T-helper 1 cell treated with Interleukin-12 subunit alpha and Interleukin-12 subunit beta and Interleukin-4 antibody, amounts not matched to agents 30 μg/mL and 1 μg/mL, for 36 hours (primary cell): Measurements from ENCODE around the gene EDEM3.

Experiments
- H3K27ac Mint-ChIP-seq: one replicate; pipeline ENCODE4 v1.8.0; 2021; ENCODE audit warnings: mild to moderate bottlenecking, mixed read lengths
- H3K27me3 Mint-ChIP-seq: one replicate; pipeline ENCODE4 v1.8.0; 2021; ENCODE audit warnings: low read depth, mixed read lengths
- H3K36me3 Mint-ChIP-seq: one replicate; pipeline ENCODE4 v1.8.0; 2021; ENCODE audit warnings: low read depth, mixed read lengths
- H3K4me1 Mint-ChIP-seq: one replicate; pipeline ENCODE4 v1.8.0; 2021; ENCODE audit warnings: low read depth, mixed read lengths
- H3K4me3 Mint-ChIP-seq: one replicate; pipeline ENCODE4 v1.8.0; 2021; ENCODE audit warnings: mild to moderate bottlenecking, moderate library complexity, mixed read lengths
- H3K9me3 Mint-ChIP-seq: one replicate; pipeline ENCODE4 v1.8.0; 2021; ENCODE audit warnings: mixed read lengths

The EDEM3 gene

DNA sequence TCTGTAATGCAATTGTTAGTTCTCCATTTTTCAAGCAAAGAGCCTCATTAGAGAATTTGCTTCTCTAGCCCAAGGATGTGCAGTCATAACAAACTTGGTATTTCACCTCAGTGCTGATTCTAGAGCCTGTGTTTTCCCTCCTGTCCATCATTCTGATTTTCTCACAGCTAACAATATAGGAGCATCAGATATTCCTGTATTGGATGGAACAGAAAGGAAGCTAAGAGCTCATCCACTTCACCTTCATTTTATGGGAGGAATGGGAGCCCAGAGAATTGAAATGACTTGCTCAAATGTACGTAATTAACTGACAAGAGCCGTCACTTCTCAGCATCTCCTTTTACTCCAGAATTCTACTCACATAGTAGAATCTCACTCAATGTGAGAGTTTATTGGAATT, 96.6 kb downstream of the EDEM3 start:
- peaks cover 8% of the 10 kb centered on the region for H3K27me3 Mint-ChIP-seq
- no peaks in the 10 kb centered on the region for H3K9me3 Mint-ChIP-seq
- no peak overlapping the region for H3K27ac Mint-ChIP-seq
- H3K4me3 Mint-ChIP-seq = no peak overlapping the region
- peaks cover 2% of the 10 kb centered on the region for H3K4me1 Mint-ChIP-seq
- no peaks in the 10 kb centered on the region for H3K36me3 Mint-ChIP-seq

DNA sequence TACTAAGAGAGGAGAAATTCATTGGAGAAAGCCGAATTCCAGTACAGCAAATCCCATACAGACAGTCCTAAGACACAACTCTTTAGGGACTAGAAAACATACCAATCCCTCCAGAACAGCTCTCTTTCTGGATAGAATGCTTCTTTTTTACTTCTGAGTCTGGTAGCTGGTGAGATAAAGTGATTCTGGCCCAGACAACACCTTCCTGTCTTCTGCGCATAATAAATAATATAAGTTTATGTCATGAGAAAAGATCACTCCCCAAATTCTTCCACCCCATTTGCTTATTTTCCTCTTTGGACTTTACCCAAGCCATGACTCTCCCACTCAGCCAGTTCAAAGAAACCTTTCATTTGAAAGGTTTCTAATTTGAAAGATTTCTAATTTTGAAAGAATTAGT, 98.4 kb downstream of the EDEM3 start:
- Mint-ChIP-seq H3K27me3 (peaks cover 4% of the 10 kb centered on the region), H3K36me3 (no peaks in the 10 kb centered on the region), H3K4me1 (no peaks in the 10 kb centered on the region), H3K27ac (no peak overlapping the region), H3K4me3 (no peak overlapping the region), H3K9me3 (peaks cover 5% of the 10 kb centered on the region)

DNA sequence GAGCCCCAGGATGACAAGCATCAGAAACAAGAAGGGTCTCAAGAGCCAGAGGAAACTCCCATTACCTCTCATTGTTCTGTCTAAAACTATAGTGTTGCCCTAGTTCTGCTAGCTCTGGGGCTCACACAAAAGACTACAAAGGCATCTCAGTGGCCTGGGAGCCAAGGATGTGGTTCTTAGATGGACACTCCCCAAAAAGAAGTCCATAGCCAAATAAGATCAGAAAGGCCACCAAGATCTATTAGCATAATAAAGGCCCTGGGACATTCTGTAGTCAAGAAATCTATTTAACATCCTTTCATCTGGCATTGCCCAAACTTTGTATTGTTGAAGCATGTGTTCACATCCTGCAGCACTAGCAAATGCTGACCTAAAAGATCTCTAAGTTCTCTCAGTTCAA, 99.5 kb downstream of the EDEM3 start:
- no peaks in the 10 kb centered on the region for H3K4me1 Mint-ChIP-seq
- H3K9me3 Mint-ChIP-seq = peaks cover 5% of the 10 kb centered on the region
- peaks cover 6% of the 10 kb centered on the region for H3K27me3 Mint-ChIP-seq
- no peaks in the 10 kb centered on the region for H3K36me3 Mint-ChIP-seq
- no peak overlapping the region for H3K4me3 Mint-ChIP-seq
- H3K27ac Mint-ChIP-seq = no peak overlapping the region

DNA sequence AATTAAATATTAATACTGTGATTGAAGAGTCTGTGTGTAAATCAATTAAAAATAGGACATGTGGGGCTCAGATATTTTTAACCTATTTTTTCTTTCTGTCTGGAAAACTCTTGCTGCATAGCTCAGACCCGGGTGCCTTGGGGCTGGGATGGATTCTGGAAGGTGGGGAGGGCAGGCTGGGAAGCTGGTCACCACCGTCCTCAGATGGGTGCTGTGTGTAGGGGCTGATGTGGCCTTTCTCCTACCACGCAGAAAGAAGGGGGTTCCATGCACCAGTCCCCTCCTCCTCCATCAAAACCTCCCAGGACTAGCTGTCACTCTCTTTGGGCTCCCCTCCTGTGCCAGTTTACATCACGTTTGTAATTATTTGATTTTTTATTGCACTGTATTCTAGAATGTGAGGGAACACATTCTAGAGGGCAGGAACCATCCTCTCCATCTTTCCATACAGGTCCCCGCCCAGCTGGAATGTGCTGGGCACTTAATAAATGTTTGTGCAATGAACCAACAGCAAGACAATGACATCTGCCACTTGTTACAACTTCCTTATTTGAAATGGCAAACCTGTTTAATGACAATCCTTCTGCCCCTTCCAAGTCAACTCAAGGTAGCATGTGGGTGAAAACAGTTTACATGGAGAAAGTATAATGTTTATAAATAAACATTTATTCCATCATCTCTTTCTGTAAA, 104.3 kb downstream of the EDEM3 start:
- no peaks in the 10 kb centered on the region for H3K4me1 Mint-ChIP-seq
- H3K27me3 Mint-ChIP-seq = peaks cover 3% of the 10 kb centered on the region

DNA sequence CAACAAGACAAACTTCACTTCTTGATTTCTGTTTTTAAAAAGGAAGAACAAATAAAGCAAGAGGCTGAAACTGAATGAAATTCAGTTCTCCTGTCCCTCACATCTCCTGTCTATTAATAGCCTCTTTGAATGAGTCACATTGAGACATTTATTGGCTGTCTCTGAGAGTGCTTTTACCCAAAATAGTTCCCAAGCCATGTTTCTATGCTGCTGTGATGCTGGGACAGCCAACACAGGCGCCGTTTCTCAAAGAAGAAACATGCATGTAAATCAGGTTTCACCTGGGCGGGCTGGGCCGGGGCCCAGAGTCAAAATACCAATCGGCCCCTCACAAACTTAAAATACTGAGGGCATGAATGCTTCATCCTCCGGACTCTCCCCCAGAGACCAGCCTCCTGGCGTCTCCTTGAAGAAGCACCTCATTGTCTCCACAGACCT, 105.2 kb downstream of the EDEM3 start:
- no peak overlapping the region for H3K27ac Mint-ChIP-seq
- H3K27me3 Mint-ChIP-seq = peaks cover 3% of the 10 kb centered on the region
- peaks cover 5% of the 10 kb centered on the region for H3K9me3 Mint-ChIP-seq

More for the DNA sequence above, 104.3 kb downstream of the EDEM3 start:
- H3K27ac Mint-ChIP-seq = no peak overlapping the region
- no peak overlapping the region for H3K4me3 Mint-ChIP-seq
- peaks cover 5% of the 10 kb centered on the region for H3K9me3 Mint-ChIP-seq
- H3K36me3 Mint-ChIP-seq = no peaks in the 10 kb centered on the region

DNA sequence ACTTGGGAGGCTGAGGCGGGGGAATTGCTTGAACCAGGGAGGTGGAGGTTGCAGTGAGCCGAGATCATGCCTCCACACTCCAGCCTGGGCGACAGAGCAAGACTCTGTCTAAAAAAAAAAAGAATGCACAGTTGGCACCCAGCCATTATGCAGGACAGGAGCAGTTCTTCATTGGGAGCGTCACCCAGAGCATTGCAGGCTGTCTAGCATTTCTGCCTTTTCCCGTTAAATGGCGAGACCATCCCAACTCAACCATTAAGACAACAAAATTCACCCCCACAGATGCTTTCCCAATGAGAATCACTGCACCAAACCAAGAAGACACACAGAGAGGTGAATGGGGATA, 105.8 kb downstream of the EDEM3 start:
- no peaks in the 10 kb centered on the region for H3K36me3 Mint-ChIP-seq
- H3K27ac Mint-ChIP-seq = no peak overlapping the region
- H3K4me1 Mint-ChIP-seq = no peaks in the 10 kb centered on the region
- H3K27me3 Mint-ChIP-seq = peaks cover 3% of the 10 kb centered on the region
- H3K4me3 Mint-ChIP-seq = no peak overlapping the region
- H3K9me3 Mint-ChIP-seq = peaks cover 5% of the 10 kb centered on the region

More for the DNA sequence above, 105.2 kb downstream of the EDEM3 start:
- Mint-ChIP-seq H3K4me3 (no peak overlapping the region), H3K4me1 (no peaks in the 10 kb centered on the region), H3K36me3 (no peaks in the 10 kb centered on the region)

DNA sequence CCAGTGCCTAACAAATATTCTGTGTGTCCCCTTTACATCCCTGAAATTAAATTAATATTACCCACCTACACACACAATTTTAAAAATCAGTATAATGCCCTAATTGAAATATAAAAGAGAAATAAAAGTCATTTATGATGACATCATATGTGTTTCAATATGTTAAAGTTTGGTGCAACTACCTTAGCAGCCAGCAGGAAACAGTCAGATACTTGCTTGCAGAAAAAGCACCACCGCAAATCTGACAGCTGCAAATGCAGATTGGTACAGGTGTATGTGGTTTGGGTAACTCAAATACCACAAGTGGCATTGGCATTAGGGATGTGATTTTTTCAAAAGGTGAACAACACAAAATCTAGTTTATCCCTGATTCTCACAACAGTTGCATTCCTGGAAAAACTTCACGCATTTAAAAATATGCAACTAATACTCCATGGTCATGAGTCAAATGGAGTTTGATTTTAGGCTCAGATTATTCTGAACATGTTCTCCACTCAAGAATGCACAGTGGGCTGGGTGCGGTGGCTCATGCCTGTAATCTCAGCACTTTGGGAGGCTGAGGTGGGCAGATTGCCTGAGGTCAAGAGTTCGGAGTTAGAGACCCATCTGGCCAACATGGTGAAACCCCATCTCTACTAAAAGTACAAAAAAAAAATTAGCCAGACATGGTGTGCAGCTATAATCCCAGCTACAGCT, 106.3 kb downstream of the EDEM3 start:
- no peaks in the 10 kb centered on the region for H3K4me1 Mint-ChIP-seq
- no peaks in the 10 kb centered on the region for H3K36me3 Mint-ChIP-seq
- H3K4me3 Mint-ChIP-seq = no peak overlapping the region
- no peak overlapping the region for H3K27ac Mint-ChIP-seq
- H3K27me3 Mint-ChIP-seq = peaks cover 3% of the 10 kb centered on the region
- H3K9me3 Mint-ChIP-seq = peaks cover 5% of the 10 kb centered on the region

DNA sequence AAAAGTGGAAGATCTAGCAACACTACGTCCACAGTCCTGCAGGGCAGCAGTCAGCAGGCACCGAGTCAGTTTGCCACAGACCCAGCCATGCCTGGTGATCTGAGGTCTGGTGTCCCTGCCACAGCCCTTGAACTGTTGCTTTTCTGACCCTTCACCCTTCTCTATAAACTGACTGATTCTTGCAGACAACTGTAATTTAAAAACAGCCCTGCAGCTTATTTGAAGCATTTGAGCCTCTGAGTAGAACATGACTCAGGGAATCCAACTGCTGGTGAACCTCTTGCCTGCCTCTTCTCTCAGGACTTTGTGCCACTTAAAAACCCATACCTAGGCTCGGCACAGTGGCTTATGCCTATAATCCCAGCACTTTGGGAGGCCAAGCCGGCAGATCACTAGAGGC, 107.2 kb downstream of the EDEM3 start:
- Mint-ChIP-seq H3K27ac (no peak overlapping the region), H3K4me1 (no peaks in the 10 kb centered on the region), H3K9me3 (peaks cover 5% of the 10 kb centered on the region), H3K36me3 (no peaks in the 10 kb centered on the region), H3K4me3 (no peak overlapping the region), H3K27me3 (peaks cover 3% of the 10 kb centered on the region)

DNA sequence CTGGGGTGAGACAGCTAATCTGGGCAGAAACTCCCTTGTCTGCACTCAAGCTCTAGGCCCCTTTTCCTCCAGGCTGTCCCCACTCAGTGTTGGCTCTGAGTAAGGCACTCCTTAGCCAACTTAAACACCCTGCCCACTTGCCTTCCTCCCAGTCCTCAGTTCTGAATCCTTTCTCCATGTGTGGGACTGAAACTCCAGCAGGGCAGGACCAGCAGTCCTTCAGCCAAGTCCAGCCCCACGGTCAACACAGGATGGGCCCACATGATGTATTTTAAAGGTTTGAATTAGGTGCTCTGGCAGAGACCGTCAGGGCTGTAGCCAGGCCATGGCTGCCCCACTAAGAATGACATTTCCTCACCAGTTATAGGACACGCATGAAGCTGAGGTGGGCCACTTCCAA, 107.8 kb downstream of the EDEM3 start:
- H3K27me3 Mint-ChIP-seq = peaks cover 3% of the 10 kb centered on the region
- no peak overlapping the region for H3K27ac Mint-ChIP-seq
- no peaks in the 10 kb centered on the region for H3K4me1 Mint-ChIP-seq
- H3K4me3 Mint-ChIP-seq = no peak overlapping the region
- H3K36me3 Mint-ChIP-seq = no peaks in the 10 kb centered on the region
- H3K9me3 Mint-ChIP-seq = peaks cover 5% of the 10 kb centered on the region

DNA sequence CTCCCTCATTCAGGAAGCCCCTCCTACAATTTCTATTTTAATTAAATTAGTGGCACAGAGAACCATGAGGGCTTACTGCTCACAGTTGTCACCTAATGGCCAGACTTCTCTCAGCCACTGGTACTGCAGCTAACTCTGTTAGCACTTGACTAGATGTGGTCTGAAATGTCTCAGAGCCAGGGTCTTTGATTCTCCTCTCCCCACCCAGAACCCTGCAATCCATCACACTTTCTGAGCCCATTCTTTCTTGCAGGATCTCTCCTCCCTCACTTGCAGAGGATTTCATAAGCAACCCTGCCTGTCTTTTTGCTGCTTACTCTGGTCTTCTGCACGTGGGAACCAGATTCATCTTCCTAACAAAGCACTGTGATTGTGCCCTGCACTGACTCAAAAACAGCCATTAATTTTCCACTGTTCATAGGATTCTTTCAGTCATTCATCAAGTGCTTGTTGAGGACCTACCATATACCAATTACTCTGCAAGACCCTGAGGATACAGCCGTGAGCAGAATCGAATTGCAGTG, 108.4 kb downstream of the EDEM3 start:
- Mint-ChIP-seq H3K27me3 (peaks cover 3% of the 10 kb centered on the region), H3K4me3 (no peak overlapping the region), H3K27ac (no peak overlapping the region), H3K4me1 (no peaks in the 10 kb centered on the region), H3K36me3 (no peaks in the 10 kb centered on the region), H3K9me3 (no peaks in the 10 kb centered on the region)

DNA sequence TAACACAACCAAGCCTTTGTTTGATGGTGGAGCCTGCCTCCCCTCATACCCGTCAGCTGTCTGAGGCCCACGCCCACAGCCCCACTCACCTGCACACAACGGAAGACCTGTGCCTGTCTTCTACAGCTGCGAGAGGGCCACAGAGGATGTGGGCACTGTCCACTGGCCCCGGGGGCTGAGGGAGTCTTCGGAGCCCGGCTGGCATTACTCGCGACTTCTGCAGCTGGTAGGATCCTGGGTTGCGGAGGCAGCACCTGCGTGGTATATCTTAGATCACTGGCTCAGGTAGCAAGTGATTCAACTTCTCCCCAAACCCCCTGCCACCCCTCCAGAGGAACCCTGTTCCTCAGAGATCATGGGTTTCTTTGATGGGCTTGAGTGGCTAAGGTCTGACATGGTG, 109.9 kb downstream of the EDEM3 start:
- Mint-ChIP-seq H3K4me3 (no peak overlapping the region), H3K27me3 (no peaks in the 10 kb centered on the region), H3K27ac (no peak overlapping the region), H3K9me3 (no peaks in the 10 kb centered on the region), H3K36me3 (no peaks in the 10 kb centered on the region), H3K4me1 (no peaks in the 10 kb centered on the region)

DNA sequence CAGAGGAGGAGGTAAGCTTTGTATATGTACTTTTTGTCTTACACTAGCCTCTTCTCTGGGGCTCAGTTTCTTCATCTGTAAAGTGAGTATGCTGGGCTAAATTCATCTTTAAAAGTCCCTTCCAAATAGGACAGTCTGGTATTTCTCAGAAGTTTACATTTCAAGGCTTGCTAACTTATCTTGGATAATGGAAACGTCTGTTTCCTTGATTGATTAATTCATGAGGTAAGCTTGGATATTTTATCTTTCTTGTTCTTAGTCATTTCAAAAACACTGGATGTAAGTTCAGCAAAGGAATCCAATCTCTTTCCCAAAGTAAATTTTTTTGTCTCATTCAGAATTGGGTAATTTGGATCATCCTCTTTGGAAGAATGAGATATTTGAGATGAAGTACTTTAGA, 111.0 kb downstream of the EDEM3 start:
- H3K36me3 Mint-ChIP-seq = no peaks in the 10 kb centered on the region
- H3K27me3 Mint-ChIP-seq = no peaks in the 10 kb centered on the region
- no peaks in the 10 kb centered on the region for H3K4me1 Mint-ChIP-seq
- H3K27ac Mint-ChIP-seq = no peak overlapping the region
- H3K4me3 Mint-ChIP-seq = no peak overlapping the region
- H3K9me3 Mint-ChIP-seq = no peaks in the 10 kb centered on the region

DNA sequence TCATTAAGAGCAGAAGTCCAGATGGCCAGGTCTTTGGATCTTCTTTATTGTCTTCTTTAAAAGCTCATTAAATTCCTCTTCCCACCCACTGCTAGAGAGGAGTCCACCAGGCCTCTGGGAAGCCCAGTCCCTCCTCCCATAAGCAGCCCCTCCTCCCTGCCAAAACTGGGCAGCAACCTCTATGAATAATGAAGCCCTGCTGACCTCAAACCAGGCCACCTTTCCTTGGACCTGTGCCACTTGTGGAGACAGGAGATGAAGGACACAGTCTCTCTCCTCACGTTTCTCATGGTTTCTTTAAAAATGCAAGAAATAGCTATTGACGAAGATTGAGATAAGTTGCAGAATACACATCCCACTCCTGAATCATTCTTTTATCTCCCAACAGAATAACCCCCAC, 112.8 kb downstream of the EDEM3 start:
- Mint-ChIP-seq H3K27me3 (no peaks in the 10 kb centered on the region), H3K4me1 (no peaks in the 10 kb centered on the region), H3K4me3 (no peak overlapping the region), H3K36me3 (no peaks in the 10 kb centered on the region), H3K27ac (no peak overlapping the region), H3K9me3 (no peaks in the 10 kb centered on the region)

DNA sequence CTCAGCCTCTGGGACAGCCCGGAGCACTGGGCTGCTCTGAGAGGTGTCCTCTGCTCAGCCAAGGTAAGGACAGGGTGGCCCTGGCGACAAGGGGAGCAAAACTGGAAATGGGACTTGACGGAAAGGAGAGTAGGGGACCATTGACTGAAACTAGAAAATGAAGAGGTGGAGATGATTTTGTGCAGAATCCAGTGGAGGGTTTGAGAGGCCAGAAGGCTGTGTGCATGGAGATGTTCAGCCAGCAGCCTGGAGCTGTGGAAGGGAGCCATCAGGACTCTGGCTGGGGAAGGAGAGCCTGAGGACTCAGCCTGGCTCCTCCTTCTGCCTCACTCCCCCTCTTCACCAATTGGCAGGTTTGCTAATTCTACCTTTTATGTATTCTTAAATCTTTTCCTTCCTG, 114.2 kb downstream of the EDEM3 start:
- H3K4me3 Mint-ChIP-seq = no peak overlapping the region

More for the DNA sequence above, 114.2 kb downstream of the EDEM3 start:
- Mint-ChIP-seq H3K36me3 (no peaks in the 10 kb centered on the region), H3K27ac (no peak overlapping the region), H3K4me1 (no peaks in the 10 kb centered on the region), H3K9me3 (no peaks in the 10 kb centered on the region), H3K27me3 (no peaks in the 10 kb centered on the region)
